ENCODE results near the gene GLI2.

GRCh38 chr2:120743657-120744056 lies 8.0 kb downstream of the GLI2 start:
- TF ChIP-seq, protein P1, sequence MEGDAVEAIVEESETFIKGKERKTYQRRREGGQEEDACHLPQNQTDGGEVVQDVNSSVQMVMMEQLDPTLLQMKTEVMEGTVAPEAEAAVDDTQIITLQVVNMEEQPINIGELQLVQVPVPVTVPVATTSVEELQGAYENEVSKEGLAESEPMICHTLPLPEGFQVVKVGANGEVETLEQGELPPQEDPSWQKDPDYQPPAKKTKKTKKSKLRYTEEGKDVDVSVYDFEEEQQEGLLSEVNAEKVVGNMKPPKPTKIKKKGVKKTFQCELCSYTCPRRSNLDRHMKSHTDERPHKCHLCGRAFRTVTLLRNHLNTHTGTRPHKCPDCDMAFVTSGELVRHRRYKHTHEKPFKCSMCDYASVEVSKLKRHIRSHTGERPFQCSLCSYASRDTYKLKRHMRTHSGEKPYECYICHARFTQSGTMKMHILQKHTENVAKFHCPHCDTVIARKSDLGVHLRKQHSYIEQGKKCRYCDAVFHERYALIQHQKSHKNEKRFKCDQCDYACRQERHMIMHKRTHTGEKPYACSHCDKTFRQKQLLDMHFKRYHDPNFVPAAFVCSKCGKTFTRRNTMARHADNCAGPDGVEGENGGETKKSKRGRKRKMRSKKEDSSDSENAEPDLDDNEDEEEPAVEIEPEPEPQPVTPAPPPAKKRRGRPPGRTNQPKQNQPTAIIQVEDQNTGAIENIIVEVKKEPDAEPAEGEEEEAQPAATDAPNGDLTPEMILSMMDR (IDR thresholded peaks at IDR 0.05): no peak
- TF ChIP-seq PBX3 (IDR thresholded peaks at IDR 0.05) (no peak), EP300 (IDR thresholded peaks at IDR 0.05) (no peak), SMC3 (IDR thresholded peaks at IDR 0.05) (no peak)

Data from A549 (cell line).